Measurements from ENCODE around the gene CCDC141.

- TF ChIP-seq GATA3 (IDR thresholded peaks at IDR 0.05; ENCODE audit: low read depth, low read length): no peak
- TF ChIP-seq GATA2 (IDR thresholded peaks at IDR 0.05; ENCODE audit: low read depth, low read length): no peak
These were observed 137.4 kb downstream of the CCDC141 start for GRCh38 chr2:178912416-178913048.

All from SH-SY5Y (cell line).